GM19043 (cell line): ENCODE measurements around the gene SFRP5.

Source experiments
- ATAC-seq: cut with Tn5 transposase; IDR thresholded peaks from one replicate; pipeline ENCODE4 v1.9.1; 2021; ENCODE audit warnings: low read depth; ENCODE audit not compliant: unreplicated experiment

Gene SFRP5, protein sequence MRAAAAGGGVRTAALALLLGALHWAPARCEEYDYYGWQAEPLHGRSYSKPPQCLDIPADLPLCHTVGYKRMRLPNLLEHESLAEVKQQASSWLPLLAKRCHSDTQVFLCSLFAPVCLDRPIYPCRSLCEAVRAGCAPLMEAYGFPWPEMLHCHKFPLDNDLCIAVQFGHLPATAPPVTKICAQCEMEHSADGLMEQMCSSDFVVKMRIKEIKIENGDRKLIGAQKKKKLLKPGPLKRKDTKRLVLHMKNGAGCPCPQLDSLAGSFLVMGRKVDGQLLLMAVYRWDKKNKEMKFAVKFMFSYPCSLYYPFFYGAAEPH

DNA sequence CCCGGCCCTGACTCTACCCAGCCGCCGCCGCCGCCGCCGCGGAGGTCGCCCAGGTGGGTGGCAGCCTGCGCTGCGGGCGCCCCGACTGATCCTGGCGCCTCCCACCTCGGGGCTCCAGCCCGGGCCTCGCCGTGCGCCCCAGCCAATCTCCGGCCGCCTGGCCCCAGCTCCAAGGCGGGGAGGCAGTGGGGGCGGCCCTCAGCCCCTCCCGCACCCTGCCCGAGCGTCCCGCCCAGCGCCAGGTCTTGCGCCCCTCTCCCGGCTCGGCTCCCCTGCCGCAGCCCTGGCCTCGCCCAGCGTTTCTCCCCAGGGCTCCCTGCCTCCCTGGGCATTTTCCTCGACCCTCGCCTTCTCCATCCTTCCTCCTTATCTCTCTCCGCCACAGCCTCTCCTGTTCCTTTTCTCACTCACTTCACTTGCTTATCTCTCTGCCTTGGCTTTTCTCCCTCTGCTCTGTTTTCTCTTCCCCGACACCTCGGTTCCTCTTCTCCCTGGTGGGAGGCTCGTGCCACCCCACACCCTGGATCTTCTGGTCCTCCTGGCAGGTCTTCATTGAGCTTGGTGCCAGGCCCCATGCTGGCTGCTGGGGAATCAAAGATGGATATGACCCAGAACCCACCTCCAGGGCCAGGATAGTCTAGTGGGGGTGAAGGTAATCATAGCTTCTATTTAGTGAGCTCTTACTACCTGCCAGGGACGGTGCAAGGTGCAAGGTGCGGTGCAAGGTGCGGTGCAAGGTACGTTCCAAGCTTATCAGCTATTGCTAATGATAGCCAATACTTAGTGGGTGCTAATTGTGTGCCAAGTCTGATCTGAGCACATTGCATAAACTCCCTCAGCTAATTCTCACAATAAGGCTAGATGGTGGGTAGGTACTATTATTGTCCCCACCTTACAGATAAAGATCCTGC is at the start of gene SFRP5:
TSS of gene SFRP5 (minus strand) at position 87 of the 911 bp plus-strand sequence. CDS start 166 bp downstream, outside the sequence.
- ATAC-seq, result no peak

DNA sequence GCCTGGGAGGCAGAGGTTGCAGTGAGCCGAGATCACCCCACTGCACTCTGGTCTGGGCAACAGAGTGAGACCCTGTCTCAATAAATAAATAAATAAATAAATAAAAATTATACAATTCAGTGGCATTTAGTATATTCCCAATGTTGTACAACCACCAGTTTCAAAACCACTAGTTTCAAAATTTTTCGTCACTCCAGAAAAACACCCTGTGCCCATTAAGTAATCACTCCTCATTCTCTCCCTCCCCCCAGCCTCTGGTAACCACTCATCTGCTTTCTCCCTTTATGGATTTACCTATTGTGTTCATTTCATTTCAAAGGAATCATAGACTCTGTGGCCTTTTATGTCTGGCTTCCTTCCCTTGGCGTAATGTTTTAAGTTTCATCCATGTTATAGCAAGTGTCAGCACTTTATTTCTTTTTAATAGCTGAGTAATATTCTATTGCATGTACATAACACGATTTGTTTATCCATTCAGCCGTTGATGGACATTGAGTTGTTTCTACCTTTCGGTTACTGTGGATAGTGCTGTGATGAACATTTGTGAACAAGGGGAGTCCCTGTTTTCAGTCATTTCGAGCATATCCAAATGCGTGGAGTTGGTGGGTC is 48.4 kb upstream of the SFRP5 start:
- ATAC-seq, result no peak

GRCh38 chr10:97818572-97818971 is 46.8 kb upstream of the SFRP5 start:
- no peak for ATAC-seq

DNA sequence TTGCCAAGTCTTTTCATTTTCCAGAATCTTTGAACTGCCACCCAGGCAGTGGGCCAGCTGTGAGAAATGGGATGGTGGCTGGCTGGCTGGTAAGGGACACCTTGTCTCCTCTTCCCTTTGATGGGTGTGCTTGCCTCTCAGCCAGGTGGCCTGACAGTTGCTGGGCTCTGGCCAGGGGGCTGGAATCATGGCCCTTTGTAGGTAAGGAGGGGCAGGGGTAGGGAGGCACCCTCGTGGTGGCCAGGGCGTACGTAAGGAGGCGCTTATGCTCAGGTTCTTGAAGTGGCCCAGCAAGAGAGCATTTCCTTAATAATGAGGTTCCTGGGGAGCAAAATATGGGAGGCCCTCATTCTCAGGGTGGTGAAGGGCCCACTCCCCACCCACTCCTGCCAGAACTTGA is 44.8 kb upstream of the SFRP5 start:
- no peak for ATAC-seq

GRCh38 chr10:97814996-97815395 is 43.2 kb upstream of the SFRP5 start:
- no peak for ATAC-seq

DNA sequence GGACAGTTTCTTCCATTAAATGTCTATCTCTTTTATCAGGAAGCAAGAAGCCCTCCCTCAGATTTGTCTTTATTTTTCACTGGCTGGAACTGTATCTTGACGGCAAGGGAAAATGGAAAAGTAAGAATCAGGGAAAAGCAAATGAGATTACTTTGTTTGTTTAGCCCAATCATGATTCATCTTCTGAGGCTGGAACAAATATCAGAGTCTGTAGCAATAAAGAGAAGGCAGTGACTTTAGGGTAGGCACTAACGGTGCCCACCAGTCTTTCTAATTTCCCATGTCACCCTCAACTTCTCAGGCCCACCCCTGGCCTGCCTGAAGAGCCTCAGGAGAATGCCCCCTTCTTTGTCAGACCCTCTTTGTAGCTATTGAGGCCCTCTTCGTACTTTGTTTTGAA is 41.5 kb upstream of the SFRP5 start:
- ATAC-seq, result no peak

GRCh38 chr10:97812696-97813095 is 40.9 kb upstream of the SFRP5 start:
- no peak for ATAC-seq

GRCh38 chr10:97811958-97812357 is 40.2 kb upstream of the SFRP5 start:
- no peak for ATAC-seq

- no peak for ATAC-seq
Measured at GRCh38 chr10:97810446-97810845, 38.6 kb upstream of the SFRP5 start.

- ATAC-seq, result no peak
Measured at GRCh38 chr10:97805949-97806348, 34.1 kb upstream of the SFRP5 start.

DNA sequence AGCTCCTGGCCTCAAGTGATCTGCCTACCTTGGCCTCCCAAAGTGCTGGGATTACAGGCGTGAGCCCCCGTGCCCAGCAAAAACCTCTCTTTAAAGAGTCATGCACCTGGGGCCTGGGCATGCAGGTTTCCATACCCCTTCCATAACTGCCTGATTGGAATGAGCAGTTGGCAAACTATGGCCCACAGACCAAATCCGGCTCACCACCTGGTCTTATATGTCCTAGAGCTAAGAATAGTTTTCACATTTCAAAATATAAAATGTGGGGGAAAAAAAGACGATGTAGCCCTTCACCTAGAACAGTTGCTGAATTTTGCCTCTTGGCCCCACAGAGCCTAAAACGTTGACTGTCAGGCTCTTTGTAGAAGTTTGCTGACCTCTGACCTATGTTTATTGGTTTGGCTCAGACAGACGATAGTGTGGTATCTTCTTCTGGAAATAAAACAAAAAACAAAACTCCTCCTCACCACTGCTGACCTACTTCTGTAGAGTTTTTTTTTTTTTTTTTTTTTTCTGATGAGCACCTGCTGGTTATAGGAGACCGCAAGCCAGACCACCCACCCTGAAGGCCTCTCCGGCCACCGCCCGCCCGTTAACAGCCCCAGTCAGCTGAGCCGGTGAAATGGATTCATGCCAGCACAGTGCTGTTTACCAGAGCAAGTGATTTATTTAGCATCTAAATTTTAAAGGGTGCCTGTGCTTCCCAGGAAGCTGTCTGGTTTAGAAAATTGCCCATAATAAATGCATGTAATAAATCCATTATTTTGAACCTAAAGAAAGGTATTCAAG is 33.5 kb upstream of the SFRP5 start:
- ATAC-seq, result no peak

- ATAC-seq, result no peak
Measured at GRCh38 chr10:97801422-97801821, 29.6 kb upstream of the SFRP5 start.

DNA sequence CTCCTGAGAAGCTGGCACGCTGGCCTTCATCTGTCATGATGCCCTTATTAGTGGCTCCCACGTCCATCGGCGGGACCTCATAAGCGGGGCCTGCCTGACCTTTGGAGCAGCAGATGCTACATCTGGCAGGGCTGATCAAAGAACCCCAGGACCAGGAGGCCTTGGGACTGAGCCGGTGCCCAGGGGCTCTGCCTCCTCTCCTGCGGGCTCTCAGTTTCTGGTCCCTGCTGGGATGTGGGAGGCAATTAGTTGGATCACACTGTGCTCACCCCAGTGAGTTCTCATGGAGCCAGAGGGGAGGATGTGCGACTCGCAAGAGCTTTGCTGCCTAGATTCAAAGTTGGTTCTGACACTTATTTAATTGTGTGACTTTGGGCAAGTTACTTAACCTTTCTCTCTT is 28.7 kb upstream of the SFRP5 start:
- ATAC-seq, result no peak

DNA sequence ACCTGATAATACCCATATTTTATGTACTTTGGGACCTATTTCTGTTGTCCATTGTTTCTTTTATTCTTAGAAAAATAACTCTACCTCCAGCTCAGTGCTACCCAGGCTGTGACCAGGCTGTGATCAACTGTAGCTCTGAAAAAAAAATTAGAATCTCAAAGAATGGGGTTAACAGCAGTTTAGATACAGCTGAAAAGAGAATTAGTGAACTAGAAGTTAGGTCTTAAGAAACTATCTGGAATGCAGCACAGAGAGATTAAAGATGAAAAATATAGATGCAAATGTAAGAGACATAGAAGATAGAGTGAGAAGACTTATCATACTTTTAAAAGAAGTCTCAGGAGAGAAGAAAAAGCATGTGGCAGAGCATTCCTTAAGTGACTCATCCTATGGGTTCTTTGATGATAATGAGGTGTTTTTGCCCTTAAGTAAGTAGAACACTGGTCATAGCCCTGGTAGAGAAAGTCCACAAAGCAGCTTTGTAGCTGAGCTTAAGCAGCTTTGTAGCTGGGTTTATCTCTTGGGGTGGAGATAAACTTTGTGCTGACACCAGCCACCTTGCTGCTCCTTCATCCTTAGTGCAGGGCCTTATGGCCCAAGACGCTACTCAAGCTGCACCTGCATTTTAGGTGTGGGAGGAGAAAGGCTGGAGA is 27.3 kb upstream of the SFRP5 start:
- no peak for ATAC-seq

- ATAC-seq, result no peak
Measured at GRCh38 chr10:97796651-97797050, 24.9 kb upstream of the SFRP5 start.

DNA sequence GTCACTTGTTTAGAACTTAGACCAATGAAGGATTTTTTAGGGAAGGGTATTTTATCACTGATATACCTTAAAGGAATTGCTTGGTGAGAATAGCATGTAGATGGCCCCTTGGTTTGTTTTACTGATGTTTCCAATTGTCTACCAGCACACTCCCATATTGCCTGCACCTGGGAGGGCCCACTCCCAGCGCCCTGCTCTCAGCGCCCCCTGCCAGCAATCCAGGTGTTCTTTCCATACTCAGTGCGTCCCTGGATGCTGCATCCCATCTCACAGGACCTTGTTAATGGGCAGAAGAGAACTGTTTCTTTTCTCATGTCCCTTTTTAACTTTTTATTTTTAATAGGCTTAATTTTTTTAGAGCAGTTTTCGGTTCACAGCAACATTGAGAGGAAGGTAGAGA is 24.1 kb upstream of the SFRP5 start:
- no peak for ATAC-seq

DNA sequence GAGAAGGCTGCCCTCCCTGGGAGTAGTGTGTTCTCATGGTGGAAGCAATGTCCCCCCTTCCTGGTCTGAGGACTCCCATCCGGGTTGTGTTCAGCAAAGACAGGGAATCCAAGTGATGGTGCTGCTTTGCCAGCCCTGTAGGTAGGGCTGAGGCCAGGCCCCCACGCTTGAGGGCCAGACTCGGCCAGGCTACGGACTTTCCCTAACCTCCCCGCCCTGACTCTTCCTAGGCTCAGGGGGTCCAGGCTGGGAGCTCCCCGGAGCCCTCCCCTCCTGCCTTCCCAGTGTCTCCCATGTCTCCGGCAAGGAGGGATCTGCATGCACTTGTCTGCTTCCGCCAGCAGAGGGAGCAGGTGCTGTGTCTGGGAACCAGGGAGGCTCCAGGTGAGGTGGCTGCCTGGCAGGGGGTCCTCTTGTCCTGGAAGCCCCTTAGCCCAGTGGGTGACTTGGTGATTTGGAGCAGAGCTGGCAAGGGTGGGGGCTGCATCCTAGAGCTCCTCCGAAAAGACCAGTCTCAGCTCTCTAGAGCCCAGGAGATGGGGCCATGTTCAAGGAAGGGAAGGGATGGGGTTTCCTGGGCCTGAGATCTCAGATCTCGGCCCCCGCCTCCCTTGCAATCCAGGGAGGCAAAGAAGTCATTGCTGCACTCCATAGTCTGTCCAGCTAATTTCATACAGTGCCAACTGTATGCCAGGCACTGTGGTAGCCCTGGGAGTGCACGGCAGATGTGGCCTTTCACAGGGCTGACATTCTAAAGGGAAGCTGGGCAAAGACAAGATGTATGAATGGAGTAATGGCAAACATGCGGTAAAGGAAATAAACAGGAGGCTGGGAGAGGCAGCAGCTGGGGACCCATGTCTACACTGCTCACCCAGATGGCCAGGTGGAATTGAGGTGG is 20.3 kb upstream of the SFRP5 start:
- no peak for ATAC-seq

DNA sequence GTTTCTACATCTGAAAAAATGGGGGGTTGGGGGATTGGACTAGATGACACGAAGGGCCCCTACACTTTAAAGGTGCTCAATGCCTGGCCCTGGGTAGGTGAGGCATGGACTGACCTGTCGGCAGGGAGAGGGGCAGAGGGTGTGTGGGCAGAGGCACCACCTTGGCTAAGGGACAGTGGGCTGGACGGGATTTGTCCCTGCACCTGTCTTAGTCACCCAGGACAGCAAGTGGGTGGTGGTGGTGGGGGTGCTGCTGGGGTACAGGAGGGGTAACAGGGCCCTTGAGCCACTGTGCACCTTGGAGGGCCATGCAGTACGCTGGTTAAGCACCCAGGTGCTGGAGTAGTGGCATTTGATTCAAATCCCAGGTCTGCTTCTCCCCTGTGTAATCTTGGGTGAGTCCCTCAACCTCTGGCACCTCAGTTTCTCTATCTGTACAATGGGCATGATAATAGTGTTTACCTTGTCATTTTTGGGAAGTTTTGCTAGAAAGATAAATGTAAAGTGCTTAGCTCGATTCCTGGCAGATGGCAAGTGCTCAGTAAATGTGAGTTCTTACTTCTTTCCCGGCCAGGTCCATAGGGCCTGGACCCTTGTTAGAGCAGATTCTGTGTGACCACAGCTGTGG is 18.1 kb upstream of the SFRP5 start:
- ATAC-seq, result no peak
